OCI-LY1 (cell line): ENCODE data around the gene OSMR.

Source experiments
- H2AFZ ChIP-seq: fragments of 200-600 bp; sonication (generic), shearing (Covaris generic); 2 replicates; pipeline ENCODE4 v1.6.0; 2014; ENCODE audit warnings: antibody characterized with exemption, mild to moderate bottlenecking, low read length
- H3F3A ChIP-seq: fragments of 200-600 bp; sonication (generic), shearing (Covaris generic); 2 replicates; pipeline ENCODE4 v1.6.0; 2014; ENCODE audit warnings: mild to moderate bottlenecking, antibody characterized with exemption, low read length, moderate library complexity; ENCODE audit not compliant: insufficient read depth
- H3K27ac ChIP-seq: fragments of 200-600 bp; sonication (generic); 2 replicates; pipeline ENCODE4 v1.5.1; 2014; ENCODE audit warnings: low read length, mixed run types, mild to moderate bottlenecking, low read depth; ENCODE audit not compliant: poor library complexity, severe bottlenecking
- H3K27me3 ChIP-seq: fragments of 200-600 bp; sonication (generic); 2 replicates; pipeline ENCODE4 v1.6.0; 2014; ENCODE audit warnings: antibody characterized with exemption, mild to moderate bottlenecking, low read length, moderate library complexity; ENCODE audit not compliant: insufficient read depth
- H3K36me3 ChIP-seq: fragments of 200-600 bp; sonication (generic); 2 replicates; pipeline ENCODE4 v1.6.1; 2014; ENCODE audit warnings: mild to moderate bottlenecking, antibody characterized with exemption, low read length, moderate library complexity, mixed read lengths; ENCODE audit not compliant: insufficient read depth
- H3K4me1 ChIP-seq: fragments of 200-600 bp; sonication (generic); 2 replicates; pipeline ENCODE4 v1.5.1; 2014; ENCODE audit warnings: mild to moderate bottlenecking, low read length, moderate library complexity; ENCODE audit not compliant: insufficient read depth, severe bottlenecking
- H3K4me2 ChIP-seq: fragments of 200-600 bp; sonication (generic), shearing (Covaris generic); 2 replicates; pipeline ENCODE4 v1.6.1; 2014; ENCODE audit warnings: low read length
- H3K4me3 ChIP-seq: fragments of 200-600 bp; sonication (generic); 2 replicates; pipeline ENCODE4 v1.5.1; 2014; ENCODE audit warnings: low read length, low read depth, mild to moderate bottlenecking, mixed read lengths; ENCODE audit not compliant: poor library complexity, severe bottlenecking
- H3K79me2 ChIP-seq: fragments of 200-600 bp; shearing (Covaris generic); 2 replicates; pipeline ENCODE4 v1.6.1; 2016; ENCODE audit warnings: mixed run types, low read length, mixed read lengths; ENCODE audit not compliant: insufficient read depth
- H3K9ac ChIP-seq: fragments of 200-600 bp; sonication (generic), shearing (Covaris generic); 2 replicates; pipeline ENCODE4 v1.6.1; 2014; ENCODE audit warnings: mild to moderate bottlenecking, low read length, mixed read lengths
- H3K9me2 ChIP-seq: fragments of 200-600 bp; sonication (generic), shearing (Covaris generic); 2 replicates; pipeline ENCODE4 v1.6.1; 2014; ENCODE audit warnings: low read depth, mild to moderate bottlenecking, low read length, mixed read lengths
- H3K9me3 ChIP-seq: fragments of 200-600 bp; shearing (Covaris generic); 2 replicates; pipeline ENCODE4 v1.6.1; 2014; ENCODE audit warnings: low read length, mixed read lengths
- H4K20me1 ChIP-seq: fragments of 200-600 bp; sonication (generic), shearing (Covaris generic); 2 replicates; pipeline ENCODE4 v1.6.0; 2016; ENCODE audit warnings: mild to moderate bottlenecking, low read length; ENCODE audit not compliant: insufficient read depth
- CTCF ChIP-seq: fragments of 200-600 bp; sonication (generic), shearing (Covaris generic); IDR thresholded peaks from 2 replicates; pipeline ENCODE4 v1.5.1; 2017; ENCODE audit warnings: mild to moderate bottlenecking, antibody characterized with exemption, low read length, moderate library complexity, mixed read lengths
- EZH2 ChIP-seq: fragments of 200-600 bp; sonication (generic), shearing (Covaris generic); IDR thresholded peaks from 2 replicates; pipeline ENCODE4 v1.8.0; 2017; ENCODE audit warnings: borderline replicate concordance, mixed run types, mild to moderate bottlenecking, antibody characterized with exemption, low read length, moderate library complexity, mixed read lengths

OSMR gene

GRCh38 chr5:38936269-38936668, 90.5 kb downstream of the OSMR start:
- Histone ChIP-seq H3F3A (no peaks in the 10 kb centered on the region), H3K9me3 (no peaks in the 10 kb centered on the region), H3K36me3 (peaks cover 13% of the 10 kb centered on the region; the same call in 1 of the 2 replicates), H3K4me3 (no peak overlapping the region), H3K9me2 (no peaks in the 10 kb centered on the region), H3K4me2 (no peak overlapping the region), H3K27ac (no peak overlapping the region), H3K27me3 (no peaks in the 10 kb centered on the region), H3K9ac (no peak overlapping the region), H3K79me2 (no peaks in the 10 kb centered on the region), H3K4me1 (no peaks in the 10 kb centered on the region), H4K20me1 (no peaks in the 10 kb centered on the region), H2AFZ (no peak overlapping the region)
- TF ChIP-seq CTCF = no peak
- TF ChIP-seq EZH2 = no peak

- H3K27ac ChIP-seq = no peak overlapping the region
- TF ChIP-seq CTCF (no peak), EZH2 (no peak)
- H3K4me1 ChIP-seq = no peaks in the 10 kb centered on the region
- H3K79me2 ChIP-seq = no peaks in the 10 kb centered on the region
- H3K27me3 ChIP-seq = no peaks in the 10 kb centered on the region
- no peaks in the 10 kb centered on the region for H3K9me2 ChIP-seq
- H3K9me3 ChIP-seq = no peaks in the 10 kb centered on the region
- H4K20me1 ChIP-seq = no peaks in the 10 kb centered on the region
- H3K4me2 ChIP-seq = no peak overlapping the region
- no peak overlapping the region for H3K4me3 ChIP-seq
- H3F3A ChIP-seq = no peaks in the 10 kb centered on the region
- H3K9ac ChIP-seq = no peak overlapping the region
- peaks cover 29% of the 10 kb centered on the region for H3K36me3 ChIP-seq
- no peak overlapping the region for H2AFZ ChIP-seq
Measured at GRCh38 chr5:38938424-38938823, 92.6 kb downstream of the OSMR start.

GRCh38 chr5:38938973-38939372, 93.2 kb downstream of the OSMR start:
- Histone ChIP-seq H3K4me2 (no peak overlapping the region), H2AFZ (no peak overlapping the region)

More at GRCh38 chr5:38938973-38939372, 93.2 kb downstream of the OSMR start:
- Histone ChIP-seq H4K20me1 (no peaks in the 10 kb centered on the region), H3K4me3 (no peak overlapping the region), H3K9me3 (no peaks in the 10 kb centered on the region), H3K79me2 (no peaks in the 10 kb centered on the region), H3K27me3 (no peaks in the 10 kb centered on the region), H3K9ac (no peak overlapping the region), H3K36me3 (peaks cover 29% of the 10 kb centered on the region), H3F3A (no peaks in the 10 kb centered on the region), H3K27ac (no peak overlapping the region), H3K9me2 (no peaks in the 10 kb centered on the region), H3K4me1 (no peaks in the 10 kb centered on the region)
- TF ChIP-seq CTCF (no peak), EZH2 (no peak)
